HG02759 (cell line): ENCODE data around the gene PRDM11.

Experiments used
- ATAC-seq: cut with Tn5 transposase; IDR thresholded peaks from one replicate; pipeline ENCODE4 v1.9.1; 2021; ENCODE audit warnings: mild to moderate bottlenecking, moderate library complexity; ENCODE audit not compliant: unreplicated experiment

Gene PRDM11

DNA sequence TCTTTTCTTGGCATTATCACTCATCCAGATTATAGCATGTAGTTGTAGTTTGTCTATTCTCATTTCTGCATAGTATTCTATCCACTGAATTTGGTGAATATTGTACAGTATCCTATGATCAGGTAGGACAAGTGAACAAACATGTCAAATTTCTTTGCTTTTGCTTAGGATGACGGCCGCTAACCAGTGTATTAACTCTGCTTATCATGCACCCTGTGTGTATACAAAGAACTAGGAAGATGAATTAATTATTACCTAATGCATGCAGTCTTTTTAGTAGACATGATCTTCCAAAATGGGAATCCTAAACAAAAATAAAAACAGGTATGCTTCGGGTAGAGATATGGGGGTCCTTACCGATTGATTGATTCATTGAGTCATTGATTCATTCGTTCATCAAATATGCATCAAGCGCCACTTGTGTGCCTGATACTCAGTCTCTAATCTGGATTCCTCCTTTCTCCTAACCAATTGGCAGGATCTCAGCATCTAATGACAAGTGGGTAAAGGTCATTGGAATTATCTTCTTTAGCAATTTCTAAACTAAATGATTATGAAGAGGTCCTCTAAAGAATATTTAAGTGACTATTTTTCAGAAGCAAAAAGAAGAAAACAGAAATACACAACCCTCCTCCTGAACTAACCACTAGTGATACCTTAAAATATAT is 27.9 kb downstream of the PRDM11 start:
- no peak for ATAC-seq

DNA sequence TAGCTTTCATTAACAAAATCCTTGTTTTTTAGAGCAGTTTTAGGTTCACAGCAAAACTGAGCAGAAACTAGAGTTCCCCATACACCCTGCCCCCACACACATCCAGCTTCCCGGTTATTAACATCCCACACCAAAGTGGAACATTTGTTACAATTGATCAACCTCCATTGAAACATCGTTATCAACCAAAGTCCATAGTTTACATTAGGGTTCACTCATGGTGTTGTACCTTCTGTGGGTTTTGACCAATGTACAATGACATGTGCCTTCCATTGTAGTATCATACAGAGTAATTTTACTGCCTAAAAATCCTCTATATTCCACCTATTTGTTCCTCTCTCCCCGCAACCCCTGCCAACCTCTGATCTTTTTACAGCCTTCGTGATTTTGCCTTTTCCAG is 28.5 kb downstream of the PRDM11 start:
- no peak for ATAC-seq

DNA sequence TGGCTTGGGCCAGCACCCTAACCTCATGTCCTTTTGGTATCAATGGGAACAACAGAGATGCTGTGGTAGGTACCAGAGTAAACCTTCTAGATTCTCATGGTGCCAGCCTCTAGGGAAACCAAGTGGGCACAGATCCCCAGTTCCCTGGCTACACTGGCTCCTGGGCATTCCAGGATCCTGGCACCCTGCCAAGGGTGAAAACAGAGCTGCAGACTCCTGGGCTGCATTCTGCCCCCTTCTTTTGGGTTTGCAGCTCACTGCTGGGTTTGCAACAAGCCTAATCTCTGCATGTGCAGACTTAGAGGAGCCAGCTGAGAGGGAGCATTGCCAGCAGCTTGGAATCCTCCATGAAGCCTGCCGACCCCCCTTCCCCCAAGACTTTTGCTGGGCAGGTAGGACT is 30.6 kb downstream of the PRDM11 start:
- no peak for ATAC-seq

DNA sequence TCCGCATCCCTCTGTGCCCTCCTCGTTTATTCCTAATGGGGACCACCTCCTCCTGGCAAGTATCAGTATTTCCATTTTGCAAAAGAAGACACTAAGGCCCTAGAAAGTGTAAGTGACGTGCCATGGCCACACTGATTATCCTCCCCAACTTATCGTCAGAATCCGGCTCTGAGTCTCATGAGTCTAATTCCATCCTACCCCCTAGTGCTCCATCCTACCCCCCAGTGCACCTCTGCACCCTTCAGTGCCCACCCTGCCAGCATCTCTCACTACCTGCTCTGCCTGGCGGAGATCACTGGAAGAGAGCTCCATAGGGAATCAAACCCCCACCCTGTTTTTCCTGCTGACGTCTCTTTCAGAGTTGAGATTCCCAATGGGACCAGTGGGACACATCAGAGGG is 31.8 kb downstream of the PRDM11 start:
- ATAC-seq, result no peak

DNA sequence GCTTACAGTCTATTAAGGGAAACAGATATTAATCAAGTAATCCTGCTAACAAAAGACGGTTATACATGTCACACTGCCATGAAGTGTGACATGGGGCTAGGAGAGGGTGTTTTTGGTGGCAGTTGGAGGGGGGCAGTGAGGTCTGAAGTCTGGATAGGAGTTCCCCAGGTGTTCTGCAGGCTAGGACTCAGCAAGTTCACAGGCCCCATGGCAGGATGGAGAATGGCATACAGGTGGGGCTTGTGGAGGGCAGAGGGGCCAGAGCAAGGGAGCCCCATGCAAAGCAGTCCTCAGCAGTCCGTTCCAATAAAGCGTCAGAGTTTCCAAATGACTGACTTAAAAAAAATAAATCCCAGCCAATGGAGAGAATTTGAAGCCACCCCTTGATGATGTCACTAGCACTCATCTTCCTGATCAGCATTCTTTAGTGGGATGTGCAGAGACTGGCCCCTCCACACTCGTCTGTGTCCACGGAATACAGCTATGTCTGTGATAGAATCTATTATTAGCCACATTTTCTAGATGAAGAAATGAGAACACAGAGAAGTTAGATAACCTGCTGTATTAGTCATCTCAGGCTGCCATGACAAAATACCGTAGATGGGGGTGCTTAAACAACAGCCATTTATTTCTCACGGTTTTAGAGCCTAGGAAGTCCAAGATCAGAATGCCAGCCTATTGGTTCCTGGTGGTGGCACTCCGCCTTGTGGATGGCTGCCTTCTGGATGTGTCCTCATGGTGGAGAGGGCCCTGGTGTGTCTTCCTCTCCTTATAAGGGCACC is 32.6 kb downstream of the PRDM11 start:
- no peak for ATAC-seq

DNA sequence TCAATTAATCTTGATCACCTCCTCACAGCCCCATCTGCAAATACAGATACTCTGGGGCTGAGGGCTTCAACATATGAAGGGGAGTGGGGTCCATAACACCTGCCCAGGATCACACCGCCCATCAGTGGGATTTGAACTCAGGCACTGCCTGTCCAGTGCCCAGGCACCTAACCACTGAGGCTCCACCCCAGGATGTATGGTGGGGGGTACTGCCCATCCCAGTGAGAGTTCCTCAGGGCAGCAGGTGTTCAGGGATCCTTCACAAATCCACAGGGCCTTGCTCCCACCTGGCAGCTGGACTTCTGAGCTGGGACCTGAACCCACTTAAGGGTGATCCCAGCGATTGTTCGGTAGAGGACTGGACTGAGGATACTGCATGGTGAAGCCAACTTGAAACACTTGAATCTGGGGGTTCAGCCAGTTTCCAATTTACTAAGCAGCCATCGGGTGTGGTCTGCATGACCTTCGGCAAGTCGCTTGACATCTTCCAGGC is 33.3 kb downstream of the PRDM11 start:
- ATAC-seq, result no peak

DNA sequence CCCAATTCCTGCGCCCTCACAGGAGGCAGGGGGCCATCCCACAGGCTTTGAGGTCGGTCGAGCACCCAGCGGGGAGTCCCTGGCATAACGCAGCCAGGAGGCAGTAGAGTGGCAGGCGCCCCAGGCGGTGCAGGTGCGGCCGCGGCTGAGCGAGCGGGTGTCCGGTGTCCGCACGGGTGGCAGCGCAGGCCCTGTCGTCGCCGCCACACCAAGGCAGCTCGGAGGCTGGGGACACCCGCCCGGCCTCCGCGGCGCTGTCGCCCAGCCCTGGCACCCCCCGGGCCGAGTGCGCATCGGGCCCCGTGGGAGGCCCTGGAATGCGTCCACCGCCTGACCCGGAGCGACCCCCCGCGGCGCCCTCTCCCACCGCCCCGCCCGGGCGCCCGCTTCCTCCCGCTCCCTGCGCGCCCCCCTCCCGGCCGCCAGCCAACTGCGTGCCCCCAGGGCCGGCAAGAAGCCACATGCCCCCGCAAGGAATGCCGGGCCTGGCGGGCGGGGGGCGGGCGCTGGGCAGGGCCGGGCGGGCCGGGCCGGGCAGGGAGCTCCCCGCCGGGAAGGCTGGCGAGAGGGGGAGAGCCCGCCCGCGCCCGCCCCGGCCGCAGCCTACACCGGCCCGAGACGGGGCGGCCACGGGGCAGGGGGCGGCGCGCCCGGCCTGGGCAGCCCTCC is 33.9 kb downstream of the PRDM11 start:
- ATAC-seq, result no peak

DNA sequence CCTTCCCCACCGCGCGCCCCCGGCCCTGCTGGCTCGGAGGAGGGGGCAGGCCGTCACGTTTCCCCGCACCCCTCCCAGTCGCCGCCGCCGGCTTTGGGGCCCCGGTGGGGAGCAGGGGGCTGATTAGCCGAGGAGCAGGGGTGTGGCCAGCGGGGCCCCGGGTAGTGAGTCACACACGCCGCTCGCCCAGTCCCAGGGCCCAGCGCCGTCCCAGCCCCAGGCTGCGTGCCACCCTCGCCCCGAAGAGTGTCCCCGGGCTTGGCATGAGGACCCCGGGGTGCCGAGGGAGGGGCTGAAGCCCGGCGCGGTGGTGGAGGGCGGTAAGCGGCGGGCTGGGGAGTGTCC is 34.4 kb downstream of the PRDM11 start:
- ATAC-seq, result no peak

DNA sequence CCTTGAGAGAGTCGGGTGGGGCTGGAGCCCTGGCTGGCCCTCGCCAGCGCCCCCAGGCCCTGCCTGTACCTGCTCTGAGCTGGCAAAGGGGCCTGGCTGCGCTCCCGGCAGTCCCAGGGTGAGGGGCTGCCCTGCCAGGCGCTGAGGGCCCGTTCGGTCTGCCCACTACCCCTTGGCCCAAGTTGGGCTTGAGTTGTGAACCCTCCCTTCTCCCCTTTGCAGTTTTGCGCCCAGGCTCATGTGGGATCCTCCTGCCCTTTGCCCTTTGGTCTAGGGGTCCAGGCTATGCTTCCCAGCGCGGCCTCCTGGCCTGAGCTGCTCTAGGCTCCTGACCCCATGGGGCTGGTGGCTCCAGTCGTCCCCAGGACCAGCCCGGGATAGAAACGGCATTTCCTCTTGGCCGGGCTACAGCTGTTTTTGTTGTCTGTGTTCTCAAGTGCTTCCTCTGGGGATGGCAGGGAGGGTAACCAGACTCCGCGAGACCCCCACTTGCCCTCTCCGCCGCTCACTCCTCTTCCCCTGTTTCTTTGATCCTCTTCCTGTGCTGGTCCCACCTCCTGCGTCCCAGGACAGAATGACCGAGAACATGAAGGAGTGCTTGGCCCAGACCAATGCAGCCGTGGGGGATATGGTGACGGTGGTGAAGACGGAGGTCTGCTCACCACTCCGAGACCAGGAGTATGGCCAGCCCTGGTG is 34.9 kb downstream of the PRDM11 start:
- ATAC-seq, result no peak

DNA sequence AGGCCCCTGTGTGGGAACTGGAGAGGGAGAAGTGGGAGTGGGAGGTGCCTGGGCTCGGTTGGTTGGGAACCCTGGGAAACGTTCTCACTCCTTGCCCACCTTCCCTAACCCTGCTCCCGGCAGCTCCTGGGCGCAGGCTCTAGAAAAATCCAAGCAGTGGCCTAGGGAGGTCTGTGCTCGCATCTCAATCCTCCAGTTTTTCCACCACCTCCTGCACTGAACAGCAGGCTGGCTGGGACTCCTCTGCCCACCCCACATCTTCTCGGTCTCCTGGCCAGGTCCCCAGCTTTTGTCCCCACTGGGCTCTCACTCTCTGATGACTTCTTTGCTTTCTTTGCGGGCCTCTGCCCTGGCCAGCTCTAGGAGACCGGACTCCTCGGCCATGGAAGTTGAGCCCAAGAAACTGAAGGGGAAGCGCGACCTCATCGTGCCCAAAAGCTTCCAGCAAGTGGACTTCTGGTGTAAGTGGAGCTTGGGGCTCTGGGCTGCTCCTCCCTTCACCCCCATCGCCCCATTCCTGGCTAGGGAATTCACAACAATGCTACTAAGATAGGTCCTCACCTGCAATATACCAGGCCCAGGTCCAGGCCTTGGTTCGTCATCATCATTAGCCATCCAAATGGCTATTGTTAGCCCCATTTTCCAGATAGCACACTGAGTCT is 35.6 kb downstream of the PRDM11 start:
- ATAC-seq, result no peak

DNA sequence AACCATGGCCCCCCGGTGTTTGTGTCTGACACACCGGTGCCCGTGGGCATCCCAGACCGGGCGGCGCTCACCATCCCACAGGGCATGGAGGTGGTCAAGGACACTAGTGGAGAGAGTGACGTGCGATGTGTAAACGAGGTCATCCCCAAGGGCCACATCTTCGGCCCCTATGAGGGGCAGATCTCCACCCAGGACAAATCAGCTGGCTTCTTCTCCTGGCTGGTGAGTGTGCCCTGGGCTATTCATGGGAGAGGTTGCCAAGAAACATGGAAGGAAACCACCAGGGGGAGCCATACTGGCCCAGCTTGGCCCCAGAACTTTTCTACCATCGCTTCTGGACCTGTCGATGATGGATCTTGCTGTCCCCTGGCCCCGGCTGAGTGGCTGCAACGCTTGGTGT is 36.5 kb downstream of the PRDM11 start:
- ATAC-seq, result no peak

DNA sequence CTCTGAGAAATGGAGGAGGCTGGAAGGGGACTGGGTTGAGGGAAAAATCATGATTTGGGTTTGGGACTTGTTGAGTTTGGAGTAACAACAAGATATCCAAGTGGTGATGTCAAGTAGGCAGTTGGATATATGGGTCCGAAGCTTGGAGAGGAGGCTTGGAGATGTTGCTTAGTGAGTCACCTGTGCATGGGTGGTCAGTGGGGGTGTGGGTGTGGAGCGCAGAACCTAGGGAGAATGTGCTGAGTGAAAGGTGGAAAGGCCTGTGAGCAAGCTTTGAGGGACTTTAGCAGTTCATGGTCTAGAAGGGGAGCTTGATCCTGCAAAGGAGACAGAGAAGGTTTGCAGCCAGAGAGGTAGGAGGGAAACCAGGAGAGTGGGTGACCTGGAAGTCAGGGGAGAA is 38.2 kb downstream of the PRDM11 start:
- no peak for ATAC-seq

DNA sequence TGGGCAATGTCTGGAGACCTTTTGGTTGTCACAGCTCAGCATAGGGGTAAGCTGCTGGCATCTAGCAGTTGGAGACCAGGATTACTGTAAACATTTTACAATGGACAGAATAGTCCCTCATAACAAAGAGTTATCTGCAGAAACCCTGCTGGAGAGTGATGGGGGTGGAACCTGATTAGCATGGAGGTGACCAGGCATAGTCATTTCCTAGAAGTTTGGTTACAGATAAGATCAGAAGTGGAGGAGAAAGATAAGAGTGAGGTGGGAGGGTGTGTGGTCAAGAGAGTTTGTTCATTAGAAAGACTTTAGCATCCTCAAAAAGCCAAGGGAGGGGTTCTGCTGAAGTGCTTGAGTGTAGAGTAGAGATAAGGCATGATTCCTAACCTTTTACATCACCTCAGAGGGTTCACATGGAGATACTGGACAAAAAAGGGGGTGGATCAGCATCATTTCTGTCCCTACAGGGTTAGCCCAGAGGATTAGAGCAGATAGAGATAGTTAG is 38.8 kb downstream of the PRDM11 start:
- no peak for ATAC-seq

DNA sequence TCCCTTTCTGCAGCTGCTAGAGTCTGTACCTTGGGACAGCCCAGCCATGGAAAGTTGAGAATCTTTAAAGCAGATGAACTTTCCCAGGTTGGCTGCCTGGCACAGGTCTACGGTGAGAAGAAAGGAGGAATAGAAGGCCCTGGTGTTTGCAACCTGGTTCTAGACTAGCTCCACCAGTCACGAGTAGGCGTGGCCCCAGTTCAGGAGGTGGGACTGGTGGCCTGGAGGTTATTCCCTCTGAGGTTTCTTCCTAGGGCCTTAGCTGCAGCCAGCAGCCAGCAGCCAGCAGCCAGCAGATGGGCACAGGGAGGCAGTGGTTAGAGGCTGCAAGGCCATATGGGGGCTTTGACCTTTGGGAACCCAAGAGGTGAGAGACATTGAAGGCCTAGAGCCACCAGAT is 40.9 kb downstream of the PRDM11 start:
- ATAC-seq, result no peak

DNA sequence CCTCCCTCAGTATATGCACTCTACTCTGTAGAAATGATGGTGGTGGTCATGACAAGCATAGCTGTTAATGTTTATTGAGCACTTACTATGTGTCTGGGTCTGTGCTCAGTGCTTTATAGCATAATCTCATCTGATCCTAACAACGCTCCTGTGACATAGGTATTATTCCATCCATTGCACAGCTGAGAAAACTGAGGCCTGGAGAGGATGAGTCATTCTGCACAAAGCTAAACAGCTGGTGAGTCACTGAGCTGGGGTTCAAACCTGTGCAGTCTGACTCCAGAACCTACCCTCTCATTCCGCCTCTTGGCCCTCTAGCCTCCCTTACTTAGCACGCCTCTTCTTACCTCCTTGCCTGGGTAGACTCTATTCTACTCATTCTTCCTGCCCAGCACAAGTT is 41.7 kb downstream of the PRDM11 start:
- ATAC-seq, result no peak

DNA sequence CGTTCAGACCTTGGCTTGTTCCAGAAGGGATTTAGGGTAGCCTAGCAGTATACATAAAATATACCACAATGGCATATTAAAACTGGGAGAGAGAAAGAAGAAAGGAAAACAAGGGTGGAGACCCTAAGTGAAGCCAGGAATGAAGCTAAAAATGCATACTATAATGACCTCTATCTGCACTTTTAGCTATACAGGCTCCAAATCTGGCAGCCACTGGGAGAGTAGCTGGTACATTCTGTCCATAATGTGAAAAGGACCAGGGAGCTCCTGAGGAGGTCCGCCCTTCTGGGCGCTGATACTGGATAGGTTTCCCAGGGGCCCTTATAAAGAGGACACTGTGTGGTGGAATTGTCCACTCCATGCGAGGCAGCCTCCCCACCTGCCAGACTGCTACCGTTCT is 42.8 kb downstream of the PRDM11 start:
- no peak for ATAC-seq

DNA sequence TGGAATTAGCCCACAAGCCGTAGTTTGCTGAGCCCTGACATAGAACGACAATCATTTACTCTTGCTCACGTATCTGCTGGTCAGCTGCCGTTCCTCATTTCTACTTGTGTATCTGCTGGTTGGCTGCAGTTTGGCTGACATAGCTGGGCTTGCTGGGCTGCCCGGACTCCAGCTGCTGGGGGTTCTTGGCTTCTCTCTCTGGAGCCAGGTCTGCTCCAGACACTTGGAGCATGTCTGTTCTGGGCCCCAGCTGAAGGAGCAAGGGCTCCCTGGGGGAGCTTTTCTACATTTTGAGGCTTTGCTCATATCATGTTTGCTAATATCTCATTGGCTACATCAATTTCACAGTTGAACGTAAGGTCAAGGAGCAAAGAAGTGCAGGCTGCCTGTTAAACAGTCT is 47.3 kb downstream of the PRDM11 start:
- no peak for ATAC-seq

DNA sequence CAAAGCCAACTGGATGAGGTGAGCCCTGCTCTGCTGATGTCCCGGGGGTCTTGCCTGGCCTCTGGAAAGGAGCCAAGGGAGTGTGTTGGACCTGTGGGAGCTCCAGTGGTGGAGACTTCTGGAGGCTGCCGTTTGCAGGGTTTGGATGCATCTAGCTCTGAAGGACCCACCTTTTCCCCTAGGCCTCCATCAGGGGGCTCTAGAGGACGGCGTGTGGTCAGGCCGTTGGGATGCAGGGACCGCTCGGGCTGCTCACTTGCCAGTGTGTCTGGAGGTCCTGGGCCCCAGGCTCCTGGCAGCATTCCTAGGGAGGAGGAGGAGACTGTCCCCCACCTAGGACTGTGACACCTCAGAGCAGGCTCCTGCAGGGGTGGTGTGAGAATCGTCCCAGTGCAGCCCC is 58.3 kb downstream of the PRDM11 start:
- ATAC-seq, result no peak

DNA sequence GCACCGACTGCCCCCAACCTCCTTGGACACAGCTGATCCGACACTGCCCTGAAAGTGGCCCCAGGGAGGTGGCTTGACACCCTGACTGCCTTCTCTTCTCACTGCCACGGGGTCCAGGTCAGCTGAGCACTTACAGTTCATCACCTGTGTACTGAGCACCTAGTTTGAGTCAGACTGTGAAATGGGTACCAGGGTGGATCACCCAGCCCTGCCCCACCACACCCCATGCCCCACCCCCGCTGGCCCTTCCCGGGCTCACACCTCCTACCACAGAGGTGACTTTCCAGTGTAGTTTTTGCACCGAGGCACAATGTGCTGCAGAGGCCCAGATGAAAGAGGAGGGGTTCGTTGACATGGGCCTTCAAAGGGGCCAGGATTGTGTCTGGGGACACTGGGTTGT is 59.5 kb downstream of the PRDM11 start:
- no peak for ATAC-seq

DNA sequence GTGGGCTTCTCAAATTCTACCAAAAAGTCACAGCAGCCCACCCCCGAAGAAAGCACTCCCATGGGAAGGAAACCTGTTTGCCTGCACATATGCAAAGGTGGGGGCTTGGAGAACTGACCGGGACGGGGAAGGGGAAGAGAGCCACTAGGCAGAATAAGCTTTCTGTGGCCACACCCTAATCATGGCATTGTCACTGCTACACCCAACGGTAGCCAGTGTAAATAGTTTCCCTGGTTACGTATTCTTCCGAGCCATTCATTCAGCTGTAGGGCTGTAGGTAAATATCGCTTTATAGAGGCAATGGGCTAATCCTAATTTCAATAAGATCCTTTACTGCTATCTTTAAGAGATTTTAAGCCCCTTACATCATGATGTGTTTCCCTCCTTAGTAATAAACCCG is 61.7 kb downstream of the PRDM11 start:
- no peak for ATAC-seq
